Right hindlimb (tissue), 1 donor: ENCODE measurements around the gene TBX10.
"Not testable (repeated sequence)": the region's sequence is repeated elsewhere in the genome, so short reads cannot be mapped to it uniquely, and the experiment has no call there.

Source experiments
- DNase-seq: peaks from one replicate; pipeline ENCODE4 v3.0.0-alpha.2; 2018

TBX10 gene

DNA sequence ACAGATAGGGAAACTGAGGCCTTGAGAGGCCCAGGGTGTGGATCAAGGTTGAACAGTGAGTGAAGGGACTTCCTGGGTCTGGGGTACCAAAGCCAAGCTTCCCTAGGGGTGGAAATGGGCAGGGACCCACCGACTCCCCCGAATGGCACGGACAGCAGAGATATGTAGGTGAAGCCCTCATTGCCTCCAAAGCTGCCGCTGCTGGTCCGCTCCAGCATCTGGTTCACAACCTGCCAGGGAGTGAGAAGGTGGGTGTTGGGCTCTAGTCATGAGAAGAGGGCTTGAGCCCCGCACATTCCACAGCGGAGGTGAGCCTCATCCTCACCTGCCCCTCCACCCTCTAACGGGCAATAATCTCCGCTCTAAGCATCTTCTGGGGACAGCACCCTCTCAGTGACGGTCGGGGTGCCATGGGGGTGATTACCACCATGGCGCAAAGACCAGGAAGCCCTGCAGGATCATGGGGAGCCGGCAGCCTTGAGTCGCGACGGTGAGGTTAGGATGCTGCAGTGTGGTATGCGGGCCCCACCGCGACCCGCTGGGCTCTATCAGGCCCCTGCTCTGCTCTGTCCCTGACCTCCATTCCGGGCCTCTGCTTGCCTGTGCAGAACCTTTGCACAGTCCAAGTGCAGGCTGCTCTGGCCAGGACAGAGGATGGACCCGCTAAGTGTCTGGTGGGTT is 24.1 kb upstream of the TBX10 start:
- no peak for DNase-seq

DNA sequence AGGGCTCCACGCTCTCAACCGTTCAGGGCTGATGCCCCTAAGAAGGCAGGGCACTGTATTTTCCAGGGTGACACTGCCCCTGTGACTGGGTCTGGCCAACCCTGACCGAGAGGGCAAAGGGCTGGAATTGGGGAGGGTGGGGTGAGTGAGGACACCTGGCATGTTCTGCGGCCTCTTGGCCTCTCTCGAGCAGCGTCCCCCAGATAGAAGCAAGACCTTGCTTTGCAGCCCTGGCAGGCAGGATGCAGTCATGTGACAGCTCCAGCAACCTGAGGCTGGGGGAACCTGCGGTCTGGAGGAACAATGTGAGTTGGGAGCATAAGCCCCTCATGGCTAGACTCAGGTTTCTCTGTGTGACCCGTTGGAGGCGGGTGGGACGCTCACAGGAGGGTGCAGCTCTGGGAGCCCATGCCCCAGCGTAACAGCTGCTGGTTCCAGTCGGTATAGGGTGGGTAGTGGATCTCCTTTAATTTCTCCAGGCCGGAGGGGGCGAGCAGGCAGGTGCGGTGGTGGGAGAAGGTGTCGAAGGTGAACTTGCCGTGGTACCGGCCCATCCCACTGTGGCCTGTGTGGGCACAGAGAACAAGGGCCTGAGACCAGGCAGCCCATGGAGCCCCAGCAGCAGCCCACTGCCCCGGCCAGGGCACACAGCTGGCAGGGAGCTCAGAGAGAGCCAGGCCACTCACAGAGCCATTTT is 23.4 kb upstream of the TBX10 start:
- no peak for DNase-seq

DNA sequence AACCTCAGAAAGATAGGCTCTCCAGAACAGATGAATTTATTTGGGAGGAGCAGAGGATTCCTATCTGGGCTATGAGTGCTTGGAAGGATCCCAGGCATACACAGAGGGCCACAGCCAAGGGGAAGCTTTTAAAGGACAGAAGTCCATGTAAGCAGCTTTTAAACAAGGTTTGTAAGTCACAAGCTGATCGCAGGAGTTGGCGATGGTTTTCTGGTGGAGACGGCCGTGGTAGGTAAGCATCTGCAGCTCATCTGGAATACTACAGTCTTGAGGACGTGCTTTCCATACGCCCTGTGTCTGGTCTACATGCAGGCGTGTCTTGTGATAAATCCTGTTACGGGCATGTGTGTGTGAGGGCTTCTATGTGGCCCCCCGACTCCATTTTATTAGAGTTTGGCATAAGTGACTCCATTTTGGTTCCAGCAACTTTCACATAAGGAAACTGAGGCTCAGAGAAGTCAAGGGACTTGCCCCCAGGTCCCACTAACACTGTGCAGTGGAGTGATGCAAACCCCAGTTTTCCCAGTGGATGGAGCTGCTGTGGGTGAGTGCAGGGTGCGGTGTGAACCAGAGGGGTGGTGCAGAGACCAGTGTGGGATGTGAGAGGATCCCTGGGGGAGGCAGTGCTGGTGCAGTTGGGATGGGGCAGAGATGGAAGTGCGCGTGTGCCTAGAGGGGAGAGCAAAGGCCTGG is 22.7 kb upstream of the TBX10 start:
- no peak for DNase-seq

DNA sequence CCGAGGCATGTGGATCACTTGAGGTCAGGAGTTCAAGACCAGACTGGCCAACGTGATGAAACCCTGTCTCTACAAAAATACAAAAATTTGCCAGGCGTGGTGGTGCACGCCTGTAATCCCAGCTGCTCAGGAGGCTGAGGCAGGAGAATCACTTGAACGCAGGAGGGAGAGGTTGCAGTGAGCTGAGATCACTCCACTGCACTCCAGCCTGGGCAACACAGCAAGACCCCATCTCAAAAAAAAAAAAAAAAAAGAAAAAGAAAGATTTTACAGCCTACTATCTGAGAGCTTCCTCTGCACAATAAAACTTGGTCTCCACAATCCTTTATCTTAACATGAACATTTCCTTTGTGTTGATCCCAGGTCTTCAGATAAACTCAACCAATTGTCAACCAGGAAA is 21.2 kb upstream of the TBX10 start:
- DNase-seq = not testable (repeated sequence)

DNA sequence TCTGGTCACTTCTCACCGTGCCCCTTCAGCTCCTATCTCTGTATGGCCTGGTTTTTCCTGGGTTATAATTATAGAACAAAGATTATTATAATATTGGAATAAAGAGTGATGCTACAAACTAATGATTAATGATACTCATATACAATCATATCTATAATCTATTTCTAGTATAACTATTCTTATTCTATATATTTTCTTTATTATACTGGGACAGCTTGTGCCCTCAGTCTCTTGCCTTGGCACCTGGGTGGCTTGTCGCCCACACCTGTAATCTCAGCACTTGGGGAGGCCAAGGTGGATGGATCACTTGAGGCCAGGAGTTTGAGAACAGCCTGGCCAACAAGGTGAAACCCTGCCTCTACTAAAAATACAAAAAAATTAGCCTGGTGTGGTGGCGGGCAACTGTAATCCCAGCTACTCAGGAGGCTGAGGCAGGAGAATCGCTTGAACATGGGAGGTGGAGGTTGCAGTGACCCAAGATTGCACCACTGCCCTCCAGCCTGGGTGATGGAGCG is 20.1 kb upstream of the TBX10 start:
- DNase-seq = not testable (repeated sequence)

DNA sequence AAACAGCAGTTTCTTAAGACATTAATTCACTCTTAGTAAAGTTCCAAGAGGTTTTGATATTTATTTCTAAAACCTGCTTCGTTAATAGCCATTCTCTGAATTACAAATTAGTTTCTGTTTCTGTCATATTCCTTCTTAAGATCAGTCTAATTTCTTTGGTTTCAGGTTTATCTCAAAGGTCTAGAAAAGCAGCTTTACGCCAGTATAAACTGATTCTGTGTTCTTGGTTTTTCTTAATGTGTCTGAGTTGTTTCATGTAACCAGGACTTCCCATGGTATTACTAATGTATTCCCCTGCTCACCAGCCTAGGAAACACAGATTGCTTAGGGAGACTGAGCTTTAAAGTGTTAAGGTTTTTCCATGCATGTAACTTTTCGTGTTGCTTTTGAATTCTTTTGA is 17.7 kb upstream of the TBX10 start:
- no peak for DNase-seq

DNA sequence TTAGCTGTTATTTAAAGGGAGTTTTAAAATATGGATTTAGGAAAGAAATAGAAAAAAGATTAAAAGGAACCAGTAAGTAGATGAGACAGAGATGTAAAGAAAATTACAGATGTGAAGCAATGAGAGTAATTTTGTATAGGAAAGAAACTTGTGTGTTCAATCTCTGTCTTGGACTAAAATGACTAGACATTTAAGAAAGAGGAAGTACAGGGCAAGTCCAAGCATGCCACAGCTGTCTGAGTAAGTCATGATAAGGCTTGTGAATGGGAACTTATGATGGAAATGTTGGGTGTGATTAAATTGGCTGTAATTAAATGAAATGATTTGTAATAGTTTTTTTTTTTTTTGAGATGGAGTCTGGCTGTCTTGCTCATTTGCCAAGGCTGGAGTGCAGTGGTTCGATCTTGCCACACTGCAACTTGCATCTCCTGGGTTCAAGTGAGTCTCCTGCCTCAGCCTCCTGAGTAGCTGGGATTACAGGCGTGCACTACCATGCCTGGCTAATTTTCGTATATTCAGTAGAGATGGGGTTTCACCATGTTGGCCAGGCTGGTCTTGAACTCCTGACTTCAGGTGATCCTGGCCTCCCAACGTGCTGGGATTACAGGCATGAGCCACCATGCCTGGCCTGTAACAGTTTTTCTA is 16.8 kb upstream of the TBX10 start:
- DNase-seq = no peak

DNA sequence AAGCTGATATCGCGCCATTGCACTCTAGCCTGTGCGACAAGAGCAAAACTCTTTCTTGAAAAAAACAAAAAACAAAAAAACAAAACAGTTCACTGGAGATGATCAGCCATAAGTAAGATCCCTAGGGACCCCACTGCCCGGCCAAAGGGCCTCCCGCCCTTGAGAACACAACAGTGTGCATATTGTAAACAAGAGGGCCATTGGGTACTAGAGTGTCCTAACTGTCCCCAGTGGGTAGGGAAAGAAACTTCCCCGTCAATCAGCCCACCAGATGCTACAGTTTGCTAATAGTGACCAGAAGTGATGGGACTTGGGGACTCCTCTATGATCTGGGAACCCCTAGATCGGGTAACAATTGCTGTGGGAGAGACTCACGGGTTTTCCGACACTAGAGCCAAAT is 14.7 kb upstream of the TBX10 start:
- DNase-seq = no peak

DNA sequence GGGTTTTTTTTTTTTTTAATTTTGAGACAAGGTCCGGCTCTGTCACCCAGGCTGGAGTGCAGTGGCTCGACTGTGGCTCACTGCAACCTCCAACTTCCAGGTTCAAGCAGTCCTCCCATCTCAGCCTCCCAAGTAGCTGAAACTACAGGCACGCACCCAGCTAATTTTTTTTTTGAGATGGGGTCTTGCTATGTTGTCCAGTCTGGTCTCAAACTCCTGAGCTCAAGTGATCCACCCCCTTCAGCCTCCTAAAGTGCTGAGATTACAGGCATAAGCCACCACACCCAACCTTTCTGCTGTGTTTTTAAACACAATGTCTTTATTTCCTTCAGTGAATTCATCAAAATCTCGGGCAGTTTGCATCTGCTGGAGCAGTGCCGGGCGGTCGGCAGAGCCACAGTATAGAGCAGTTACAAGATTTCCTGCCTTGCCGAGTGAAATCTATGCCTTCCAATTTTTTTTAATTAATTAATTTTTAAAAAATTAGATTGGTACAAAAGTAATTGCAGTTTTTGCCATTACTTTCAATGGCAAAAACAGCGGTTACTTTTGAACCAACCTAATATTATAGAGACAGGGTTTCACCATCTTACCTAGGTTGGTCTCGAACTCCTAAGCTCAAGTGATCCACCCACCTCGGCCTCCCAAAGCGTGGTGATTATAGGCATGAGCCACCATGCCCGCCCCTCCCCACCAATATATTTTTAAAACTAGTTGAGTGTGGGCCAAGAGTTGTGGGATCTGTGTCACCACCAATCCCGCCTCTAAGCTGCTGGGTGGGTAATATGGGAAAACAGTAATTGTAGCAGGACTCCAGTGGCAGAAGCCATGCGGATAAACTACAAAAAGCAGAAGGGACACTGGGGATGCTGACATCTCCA is 13.6 kb upstream of the TBX10 start:
- peak; percentile 18 for DNase-seq

DNA sequence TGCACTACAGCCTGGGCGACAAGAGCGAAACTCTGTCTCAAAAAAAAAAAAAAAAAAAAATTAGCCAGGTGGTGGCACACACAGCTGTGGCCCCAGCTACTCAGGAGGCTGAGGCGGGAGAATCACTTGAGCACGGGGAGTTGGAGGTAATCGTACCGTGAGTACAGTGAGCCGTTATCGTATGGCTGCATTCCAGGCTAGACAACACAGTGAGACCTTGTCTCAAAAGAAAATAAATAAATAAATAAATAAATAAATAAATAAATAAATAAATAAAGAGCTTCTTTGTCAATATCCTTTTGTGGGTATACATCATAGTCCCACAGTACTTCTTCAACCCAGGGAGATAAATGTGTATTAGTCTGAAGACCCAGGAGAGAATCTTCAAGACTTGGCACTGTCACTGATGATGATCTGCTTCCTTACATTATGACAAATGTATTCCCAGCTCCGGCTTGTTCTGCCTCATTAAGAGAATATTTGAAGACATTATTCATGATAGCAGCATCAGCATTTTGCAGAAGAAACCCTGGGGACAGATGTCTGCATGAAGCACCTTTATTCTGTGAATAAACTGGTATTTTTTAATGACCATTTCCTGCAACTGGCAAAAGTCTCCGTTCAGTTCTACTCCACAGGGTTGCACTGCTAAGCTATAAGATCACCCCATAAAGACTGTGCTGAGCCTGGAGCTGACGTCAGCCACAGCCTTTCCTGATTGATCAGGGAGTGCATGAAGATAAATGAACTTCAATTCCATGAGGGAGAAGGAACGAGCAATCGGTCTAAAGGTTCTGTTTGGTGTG is 12.6 kb upstream of the TBX10 start:
- no peak for DNase-seq

DNA sequence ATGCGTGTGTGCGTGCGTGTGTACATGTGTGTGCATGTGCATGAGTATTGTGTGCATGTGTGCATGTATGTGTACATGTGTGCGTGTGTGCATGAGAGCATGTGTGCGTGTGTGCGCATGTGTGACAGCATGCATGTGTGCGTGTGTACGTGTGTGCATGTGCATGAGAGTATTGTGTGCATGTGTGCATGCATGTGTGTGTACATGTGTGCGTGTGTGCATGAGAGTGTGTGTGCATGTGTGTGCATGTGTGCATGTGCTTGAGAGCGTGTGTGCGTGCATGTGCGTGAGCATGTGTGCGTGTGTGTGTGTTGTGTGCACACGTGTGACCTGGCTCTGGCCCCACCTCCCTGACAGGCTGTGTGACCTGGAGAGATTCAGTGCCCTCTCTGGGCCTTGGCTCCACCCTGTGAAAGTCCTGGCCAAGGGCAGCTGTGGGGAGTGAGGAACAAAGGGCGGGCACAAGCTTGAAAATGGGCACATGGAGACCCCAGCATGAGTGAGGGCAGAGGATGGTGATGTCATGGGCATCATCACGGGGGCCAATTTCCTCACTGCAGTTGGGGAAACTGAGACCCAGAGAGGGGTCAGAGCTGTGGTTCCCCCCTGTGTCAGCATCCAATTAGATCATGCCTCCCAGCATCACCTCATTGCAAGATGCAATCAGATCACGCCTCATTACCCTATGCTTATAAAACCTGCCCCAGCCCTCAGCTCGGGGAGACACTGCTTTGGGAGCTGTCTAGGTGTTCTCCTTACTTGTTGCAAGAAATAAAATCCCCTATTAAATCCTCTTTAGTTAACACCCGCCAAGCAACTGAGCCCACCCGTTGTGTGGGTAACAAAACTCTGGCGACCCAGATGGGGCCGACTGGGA is 10.3 kb upstream of the TBX10 start:
- peak; percentile 16 for DNase-seq

DNA sequence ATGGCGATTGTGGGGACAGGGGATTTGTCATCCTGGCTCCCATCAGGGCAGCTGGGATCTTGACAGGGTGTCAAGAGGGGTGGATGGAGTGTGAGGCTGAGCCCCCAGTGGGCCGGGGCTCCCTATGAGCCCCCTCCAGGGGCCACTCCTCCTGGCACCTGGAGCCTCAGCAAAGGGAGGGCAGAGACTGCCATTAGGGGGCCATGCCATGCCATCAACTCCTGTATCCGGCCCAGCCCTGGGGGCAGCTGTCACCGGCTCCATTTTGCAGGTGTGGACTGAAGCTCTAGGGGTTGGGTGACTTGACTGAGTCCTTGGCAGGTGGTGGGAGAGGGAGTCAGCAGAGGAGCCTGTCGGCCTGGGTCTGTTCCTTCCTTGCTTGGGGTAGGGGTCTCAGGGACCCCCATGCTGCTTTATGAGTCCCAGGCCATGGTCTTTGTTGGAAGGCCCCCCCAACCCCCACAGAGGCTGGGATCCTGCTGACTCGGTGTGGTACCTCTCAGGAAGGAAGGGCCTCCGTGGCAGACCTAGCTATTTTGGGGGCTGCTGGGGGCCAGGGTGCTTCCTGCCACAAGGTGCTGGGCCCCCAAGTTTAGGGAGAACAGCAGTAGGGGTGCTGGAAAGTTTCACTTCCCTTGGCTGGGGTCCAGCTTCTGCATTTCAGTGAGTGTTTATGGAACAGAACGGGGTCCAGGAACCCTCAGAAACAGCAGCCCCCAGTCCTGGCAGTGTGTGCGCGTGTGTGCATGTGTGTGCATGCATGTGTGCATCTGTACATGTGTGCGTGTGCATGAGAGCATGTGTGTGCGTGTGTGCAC is 9.4 kb upstream of the TBX10 start:
- DNase-seq = no peak

DNA sequence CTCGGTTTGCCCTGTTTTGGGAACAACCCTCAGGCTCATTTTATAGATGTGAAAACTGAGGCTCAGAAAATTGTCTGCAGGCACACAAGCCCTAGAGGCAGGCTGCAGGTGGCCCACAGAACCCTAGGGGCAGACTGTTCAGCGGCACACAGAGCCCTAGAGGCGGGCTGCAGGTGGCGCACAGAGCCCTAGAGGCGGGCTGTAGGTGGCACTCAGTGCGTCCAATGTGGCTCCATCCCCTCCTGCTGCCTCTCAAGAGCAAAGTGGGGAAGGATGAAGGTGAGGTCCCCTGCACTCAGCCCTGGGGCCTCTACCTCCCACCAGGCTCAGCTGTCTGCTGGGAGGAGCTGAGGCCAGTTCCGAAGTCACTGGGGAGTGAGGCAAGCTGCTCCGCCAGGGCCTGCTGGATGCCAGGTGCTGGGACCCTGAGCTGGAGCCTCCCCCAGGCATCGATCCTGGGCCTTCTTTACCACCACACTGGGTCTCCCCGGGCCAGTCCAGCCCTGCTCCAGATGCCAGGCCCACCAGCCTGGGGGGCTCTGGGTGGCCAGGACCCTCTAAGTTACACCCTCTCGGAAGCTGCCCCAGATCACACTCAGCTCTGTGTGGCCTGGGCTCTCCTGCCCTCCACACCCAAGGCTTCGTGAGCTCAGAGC is 8.7 kb upstream of the TBX10 start:
- DNase-seq = peak; percentile 12

DNA sequence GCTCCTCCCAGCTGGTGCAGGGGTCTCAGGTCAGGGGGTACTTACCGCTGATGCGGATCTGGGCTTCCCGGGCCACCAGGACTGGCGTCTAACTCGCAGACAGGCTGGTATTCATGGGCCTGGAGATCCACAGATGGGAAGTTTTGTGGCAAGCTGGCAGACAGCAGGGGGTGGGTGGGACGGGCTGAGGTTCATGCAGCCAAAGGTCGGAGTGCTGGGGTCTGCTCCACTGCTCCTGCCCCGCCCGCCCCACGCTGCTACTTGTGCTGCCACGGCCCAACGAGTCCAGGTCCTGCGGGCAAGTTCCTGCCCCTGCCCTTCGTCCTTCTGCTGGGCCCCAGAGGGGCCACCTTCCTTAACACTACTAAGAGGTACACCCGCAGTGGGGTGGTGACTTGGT is 7.9 kb upstream of the TBX10 start:
- DNase-seq = no peak

DNA sequence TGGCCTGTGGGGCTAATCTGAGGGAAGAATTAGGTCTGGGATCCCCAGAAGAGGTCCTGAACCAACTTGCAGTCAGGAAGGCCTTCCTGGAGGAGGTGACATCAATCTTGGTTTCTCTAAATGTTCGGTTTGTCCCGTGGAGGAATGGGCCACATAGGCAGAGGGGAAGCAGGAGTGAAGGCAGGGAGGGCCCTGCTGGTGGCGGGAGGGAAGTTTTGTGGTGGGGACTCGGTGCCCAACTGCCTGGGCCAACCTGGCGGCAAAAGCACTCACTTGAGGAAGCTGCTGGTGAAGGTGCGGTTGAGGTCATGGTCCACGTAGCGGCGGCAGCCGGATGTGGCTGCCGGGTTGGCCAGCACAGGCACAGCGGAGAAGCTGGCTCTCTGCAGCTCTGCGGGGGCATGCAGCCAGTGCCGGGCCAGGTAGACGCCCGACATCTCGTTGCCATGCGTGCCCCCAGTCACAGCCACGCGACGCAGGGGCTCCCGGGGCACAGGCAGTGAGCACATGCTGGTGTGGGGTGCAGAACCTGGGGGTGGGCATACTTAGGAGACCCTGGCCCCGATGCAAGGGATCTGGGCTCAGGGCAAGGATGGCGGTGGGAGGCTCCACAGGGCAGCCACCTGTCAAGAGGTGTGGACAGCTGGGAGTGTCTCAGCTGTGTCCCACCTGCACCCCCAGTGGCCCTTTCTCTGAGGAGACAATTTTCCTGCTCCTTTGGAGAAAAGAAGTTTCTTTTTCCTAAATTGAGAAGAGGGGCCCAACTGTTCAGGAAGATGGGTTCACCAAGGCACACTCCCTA is 7.2 kb upstream of the TBX10 start:
- DNase-seq = no peak

DNA sequence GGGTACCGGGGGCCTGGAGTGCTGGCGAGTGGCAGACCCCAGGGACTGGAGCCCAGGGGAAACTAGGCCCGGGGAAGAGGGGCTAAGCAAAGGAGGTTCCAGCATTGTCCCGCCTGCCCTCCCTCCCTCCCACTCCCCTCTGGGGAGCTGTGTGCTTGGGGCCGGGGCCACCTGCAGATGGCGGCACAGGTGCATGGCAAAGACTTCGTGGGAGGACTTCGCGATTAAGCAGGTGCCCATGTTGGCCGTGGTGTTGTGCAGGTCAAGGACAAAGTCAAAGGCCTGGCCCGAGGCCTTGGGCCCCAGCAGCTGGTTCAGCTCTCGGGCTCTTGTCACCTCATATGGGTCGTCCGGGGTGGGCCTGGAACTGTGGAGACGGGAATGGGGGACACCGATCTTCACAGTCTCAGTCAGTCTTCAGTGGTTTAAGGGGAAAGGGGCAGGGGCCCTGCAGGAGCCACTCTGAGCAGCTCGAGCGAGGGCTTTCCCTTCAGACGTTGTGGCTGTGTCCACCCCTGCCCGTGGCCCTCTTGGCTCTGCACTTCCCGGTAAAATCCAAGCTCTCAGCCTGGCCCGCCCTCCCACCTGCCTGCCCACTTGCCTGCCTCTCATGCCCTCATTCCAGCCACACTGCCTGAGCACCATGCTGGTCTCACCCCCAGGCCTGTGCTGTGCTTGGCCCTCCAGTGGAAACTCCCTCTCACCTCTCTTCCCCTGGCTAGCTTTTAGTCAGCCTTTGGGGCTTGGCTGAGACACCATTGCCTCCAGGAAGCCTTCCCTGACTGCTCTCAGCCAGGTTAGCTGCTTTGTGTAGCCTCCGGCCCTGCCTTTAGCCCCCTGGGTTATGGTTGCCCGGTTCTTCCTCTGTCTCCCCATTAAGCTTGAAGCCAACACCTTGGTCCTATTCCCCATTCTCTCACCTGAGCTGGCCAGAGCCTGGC is 6.2 kb upstream of the TBX10 start:
- no peak for DNase-seq
